ENCODE measurements around the gene SLC16A5.

SLC16A5 gene

GRCh38 chr17:75081611-75082540 is 5.9 kb upstream of the SLC16A5 start:
- no peak overlapping the region for H3K4me3 ChIP-seq (ENCODE audit: low read depth, low read length)
- DNase-seq (ENCODE audit: low read depth) = no peak

- no peak overlapping the region for H3K4me3 ChIP-seq (ENCODE audit: low read depth, low read length)
- no peak for DNase-seq (ENCODE audit: low read depth)
These were observed 5.1 kb upstream of the SLC16A5 start for GRCh38 chr17:75082683-75083082.

GRCh38 chr17:75084039-75084660 is 3.6 kb upstream of the SLC16A5 start:
- no peak overlapping the region for H3K4me3 ChIP-seq (ENCODE audit: low read depth, low read length)
- DNase-seq (ENCODE audit: low read depth) = no peak

GRCh38 chr17:75086496-75087181 is 1.1 kb upstream of the SLC16A5 start:
- DNase-seq (ENCODE audit: low read depth) = no peak
- H3K4me3 ChIP-seq (ENCODE audit: low read depth, low read length) = no peak overlapping the region

- H3K4me3 ChIP-seq (ENCODE audit: low read depth, low read length) = peak overlapping the region; percentile 57
- DNase-seq (ENCODE audit: low read depth) = no peak
These were observed 584 bp upstream of the SLC16A5 start for GRCh38 chr17:75087182-75087557.

- H3K4me3 ChIP-seq (ENCODE audit: low read depth, low read length) = peak overlapping the region; percentile 57
- no peak for DNase-seq (ENCODE audit: low read depth)
These were observed 987 bp downstream of the SLC16A5 start for GRCh38 chr17:75088465-75089417.

- DNase-seq (ENCODE audit: low read depth) = no peak
- H3K4me3 ChIP-seq (ENCODE audit: low read depth, low read length) = no peak overlapping the region
These were observed 3.4 kb downstream of the SLC16A5 start for GRCh38 chr17:75090871-75091854.

- no peak overlapping the region for H3K4me3 ChIP-seq (ENCODE audit: low read depth, low read length)
- no peak for DNase-seq (ENCODE audit: low read depth)
These were observed 4.1 kb downstream of the SLC16A5 start for GRCh38 chr17:75091855-75092327.

- no peak overlapping the region for H3K4me3 ChIP-seq (ENCODE audit: low read depth, low read length)
- DNase-seq (ENCODE audit: low read depth) = no peak
These were observed 5.9 kb downstream of the SLC16A5 start for GRCh38 chr17:75093548-75094158.

- no peak overlapping the region for H3K4me3 ChIP-seq (ENCODE audit: low read depth, low read length)
- no peak for DNase-seq (ENCODE audit: low read depth)
These were observed 7.2 kb downstream of the SLC16A5 start for GRCh38 chr17:75094871-75095399.

GRCh38 chr17:75096082-75096625 is 8.4 kb downstream of the SLC16A5 start:
- no peak overlapping the region for H3K4me3 ChIP-seq (ENCODE audit: low read depth, low read length)
- DNase-seq (ENCODE audit: low read depth) = no peak

- H3K4me3 ChIP-seq (ENCODE audit: low read depth, low read length) = no peak overlapping the region
- no peak for DNase-seq (ENCODE audit: low read depth)
These were observed 10.1 kb downstream of the SLC16A5 start for GRCh38 chr17:75097865-75098264.

GRCh38 chr17:75098861-75099260 is 11.1 kb downstream of the SLC16A5 start:
- H3K4me3 ChIP-seq (ENCODE audit: low read depth, low read length) = no peak overlapping the region

GRCh38 chr17:75099881-75100595 is 12.3 kb downstream of the SLC16A5 start:
- no peak for DNase-seq (ENCODE audit: low read depth)
- no peak overlapping the region for H3K4me3 ChIP-seq (ENCODE audit: low read depth, low read length)

More at GRCh38 chr17:75098861-75099260, 11.1 kb downstream of the SLC16A5 start:
- DNase-seq (ENCODE audit: low read depth) = no peak

- no peak overlapping the region for H3K4me3 ChIP-seq (ENCODE audit: low read depth, low read length)
- DNase-seq (ENCODE audit: low read depth) = no peak
These were observed 14.6 kb downstream of the SLC16A5 start for GRCh38 chr17:75102385-75102821.

Measured in skeletal muscle cell (primary cell).